OCI-M1 (cell line): ENCODE results near the gene GPR137B.
A peak's percentile ranks its signal among the peaks of the same experiment; 100 is the strongest.

ENCODE experiments used
- DNase-seq: peaks from one replicate; lab custom pipeline; 2025; lab: John Stamatoyannopoulos, UW

GPR137B gene

GRCh38 chr1:236201786-236202185 is 59.4 kb downstream of the GPR137B start:
- DNase-seq, result no peak

- no peak for DNase-seq
These were observed 61.7 kb downstream of the GPR137B start for GRCh38 chr1:236204039-236204438.

DNA sequence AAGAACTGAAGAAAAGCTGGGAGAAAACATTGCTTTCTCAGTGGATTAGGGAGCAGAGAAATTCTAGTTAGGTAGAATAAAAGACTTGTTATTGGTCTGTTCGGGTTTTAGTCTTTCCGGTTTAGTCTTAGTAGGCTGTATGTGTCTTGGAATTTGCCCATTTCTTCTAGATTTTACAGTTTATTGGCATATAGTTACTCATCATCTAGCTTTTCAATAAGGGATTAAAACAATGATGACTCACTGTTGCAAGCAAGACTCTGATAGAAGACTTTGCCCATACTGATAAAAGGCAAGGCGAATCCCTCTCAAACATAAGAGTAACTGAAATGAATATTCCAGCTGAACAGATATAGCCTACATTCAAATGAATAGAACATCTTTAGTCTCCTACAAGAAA is 62.3 kb downstream of the GPR137B start:
- no peak for DNase-seq

- DNase-seq, result peak; percentile 60
These were observed 64.2 kb downstream of the GPR137B start for GRCh38 chr1:236206548-236206947.

DNA sequence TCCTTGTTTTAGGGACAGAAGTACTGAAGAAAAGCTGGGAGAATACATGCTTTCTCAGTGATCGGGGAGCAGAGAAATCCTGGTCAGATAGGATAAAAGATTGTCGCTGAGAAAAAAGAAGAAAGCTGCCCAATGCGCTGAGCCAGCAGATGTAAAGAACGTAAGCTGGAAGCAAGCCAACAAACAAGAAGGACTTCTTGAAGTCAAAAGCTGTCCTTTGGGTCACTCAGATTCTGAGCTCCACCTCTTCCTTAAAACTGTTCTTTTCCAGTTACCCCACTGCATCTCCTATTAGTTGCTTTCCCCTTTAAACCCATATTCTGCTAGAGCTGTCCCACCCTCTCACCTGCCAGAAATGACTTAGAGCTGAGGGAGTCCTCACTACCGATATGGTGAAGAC is 64.8 kb downstream of the GPR137B start:
- DNase-seq, result no peak

- no peak for DNase-seq
These were observed 65.2 kb downstream of the GPR137B start for GRCh38 chr1:236207569-236207968.

GRCh38 chr1:236209185-236209584 is 66.8 kb downstream of the GPR137B start:
- DNase-seq, result peak; percentile 43

DNA sequence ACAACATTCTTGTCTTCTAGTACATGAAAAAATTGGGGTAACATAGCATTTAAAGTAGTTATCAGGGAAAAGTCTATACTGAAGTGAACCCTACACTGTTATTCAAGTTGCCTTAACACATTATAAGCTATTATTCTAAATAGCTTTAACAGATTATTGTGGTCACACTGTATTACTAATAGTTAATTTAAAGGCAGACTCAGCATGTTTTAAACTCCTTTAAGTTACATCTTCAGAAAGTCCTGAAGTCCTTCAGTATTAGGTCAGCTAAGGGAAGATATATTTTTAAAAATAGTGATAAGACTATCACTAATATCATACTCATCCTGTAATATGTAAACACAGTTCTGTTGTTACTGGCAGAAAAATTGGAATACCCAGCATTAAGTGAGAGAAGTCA is 67.4 kb downstream of the GPR137B start:
- DNase-seq, result no peak

GRCh38 chr1:236211815-236212214 is 69.5 kb downstream of the GPR137B start:
- DNase-seq, result no peak

DNA sequence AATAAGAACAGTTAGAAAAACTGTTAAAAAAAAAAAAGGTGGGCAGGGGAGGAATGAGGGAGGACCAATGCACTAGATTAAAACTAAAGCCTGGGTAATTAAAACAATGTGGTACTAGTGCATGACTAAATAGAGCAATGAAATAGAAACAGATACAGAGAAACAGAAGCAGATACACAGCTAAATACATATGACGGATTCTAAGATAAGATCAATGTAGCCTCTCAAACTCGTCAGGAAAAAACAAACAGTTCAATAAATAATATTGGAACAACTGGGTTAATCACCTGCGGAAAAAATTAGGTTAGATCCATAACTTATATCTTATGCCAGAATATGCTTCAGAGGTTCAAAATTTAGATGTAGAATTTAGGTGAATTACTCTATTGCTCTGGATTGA is 71.2 kb downstream of the GPR137B start:
- no peak for DNase-seq

- no peak for DNase-seq
These were observed 72.4 kb downstream of the GPR137B start for GRCh38 chr1:236214761-236215160.

- no peak for DNase-seq
These were observed 78.1 kb downstream of the GPR137B start for GRCh38 chr1:236220473-236220872.

DNA sequence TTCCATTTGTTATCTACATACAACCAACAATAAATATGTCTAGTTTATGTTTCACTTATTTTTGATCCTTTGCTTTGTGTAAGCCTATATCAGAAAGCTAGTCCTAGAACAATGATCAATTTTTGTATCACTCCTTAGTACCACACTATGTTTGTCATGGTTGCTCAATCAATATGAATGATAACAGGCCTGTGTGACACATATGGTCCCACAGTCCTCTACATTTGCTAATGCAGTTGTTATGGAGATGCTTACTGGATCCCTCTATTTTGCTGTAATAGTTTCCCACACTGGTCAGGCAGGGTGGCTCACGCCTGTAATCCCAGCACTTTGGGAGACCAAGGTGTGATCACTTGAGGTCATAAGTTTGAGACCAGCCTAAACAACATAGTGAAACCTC is 80.3 kb downstream of the GPR137B start:
- no peak for DNase-seq

GRCh38 chr1:236228411-236228810 is 86.1 kb downstream of the GPR137B start:
- DNase-seq, result no peak

DNA sequence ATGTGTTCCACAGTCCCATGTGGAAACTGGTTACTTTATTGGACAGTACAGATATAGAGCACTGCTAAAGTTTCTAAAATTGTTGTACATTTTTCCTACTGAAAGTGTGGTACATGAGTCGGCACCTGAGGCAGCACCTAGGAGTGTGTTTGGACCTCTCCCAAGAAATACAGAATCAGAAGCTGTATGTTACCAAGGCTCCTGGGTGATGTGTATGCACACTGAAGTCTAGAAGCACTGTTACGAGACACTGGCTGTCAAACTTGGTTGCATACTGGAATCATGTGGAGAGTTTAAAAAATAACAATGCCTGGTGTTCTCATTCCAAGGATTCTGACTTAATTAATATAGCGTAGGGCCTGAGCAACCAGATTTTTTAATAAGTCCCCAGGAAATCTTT is 92.8 kb downstream of the GPR137B start:
- DNase-seq, result no peak

DNA sequence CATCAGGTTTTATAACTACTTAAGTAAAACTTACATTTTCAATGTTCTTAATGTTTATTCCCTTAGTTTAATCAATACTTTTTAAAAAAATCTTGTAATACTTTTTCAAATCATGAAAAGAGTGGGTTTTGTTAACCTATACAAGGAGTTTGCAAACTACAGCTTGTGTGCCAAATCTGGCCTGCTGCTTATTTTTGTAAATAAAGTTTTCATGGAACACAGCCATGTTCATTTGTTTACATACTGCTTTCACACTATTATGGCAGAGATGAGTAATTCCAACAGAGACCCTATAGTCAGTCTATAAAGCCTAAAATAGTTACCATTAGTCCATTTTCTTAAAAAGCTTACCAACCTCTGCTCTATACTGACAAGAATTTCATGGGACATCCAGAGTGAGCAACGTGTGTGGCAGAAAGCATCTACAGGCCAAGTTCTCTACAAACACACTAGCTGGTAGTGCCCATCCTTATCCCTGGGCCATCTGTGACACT is 96.8 kb downstream of the GPR137B start:
- no peak for DNase-seq

- DNase-seq, result no peak
These were observed 98.3 kb downstream of the GPR137B start for GRCh38 chr1:236240675-236241074.

DNA sequence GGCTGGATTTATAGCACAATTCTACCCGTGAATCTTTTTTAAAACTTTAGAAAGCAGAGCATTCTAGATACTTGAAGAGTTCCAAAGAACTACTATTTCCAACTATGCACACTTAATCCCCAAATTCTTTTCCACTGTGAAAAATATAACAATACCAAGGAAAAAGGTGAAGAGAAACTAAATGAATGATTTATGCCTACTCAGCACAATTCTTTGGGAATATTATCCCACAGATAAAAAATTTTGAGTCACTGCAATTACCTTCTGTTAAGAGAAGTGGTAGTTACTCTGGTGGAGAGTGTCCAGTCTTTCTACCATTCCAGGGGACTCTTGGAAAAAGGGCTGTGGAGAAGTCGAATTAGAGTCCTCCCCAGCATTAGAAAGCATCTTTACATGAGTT is 100.2 kb downstream of the GPR137B start:
- no peak for DNase-seq

- DNase-seq, result no peak
These were observed 104.9 kb downstream of the GPR137B start for GRCh38 chr1:236247286-236247685.

DNA sequence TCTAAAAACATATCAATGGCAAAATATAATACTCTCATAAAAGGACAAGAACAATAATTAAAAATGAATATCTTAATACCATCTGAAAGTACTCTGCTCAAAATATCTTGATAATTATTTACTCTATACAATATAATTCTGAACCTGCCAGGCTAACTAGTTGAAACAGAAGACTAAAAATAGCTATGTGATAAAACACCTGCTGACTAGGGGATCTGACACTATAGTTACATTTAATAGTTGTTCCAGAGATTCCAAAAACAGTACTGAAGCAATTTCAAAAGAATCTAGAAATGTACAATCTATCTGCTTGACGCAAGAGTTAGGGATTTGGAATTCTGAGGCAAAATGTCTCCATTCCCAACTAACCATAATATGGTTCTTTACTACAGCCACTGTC is 109.2 kb downstream of the GPR137B start:
- DNase-seq, result no peak

DNA sequence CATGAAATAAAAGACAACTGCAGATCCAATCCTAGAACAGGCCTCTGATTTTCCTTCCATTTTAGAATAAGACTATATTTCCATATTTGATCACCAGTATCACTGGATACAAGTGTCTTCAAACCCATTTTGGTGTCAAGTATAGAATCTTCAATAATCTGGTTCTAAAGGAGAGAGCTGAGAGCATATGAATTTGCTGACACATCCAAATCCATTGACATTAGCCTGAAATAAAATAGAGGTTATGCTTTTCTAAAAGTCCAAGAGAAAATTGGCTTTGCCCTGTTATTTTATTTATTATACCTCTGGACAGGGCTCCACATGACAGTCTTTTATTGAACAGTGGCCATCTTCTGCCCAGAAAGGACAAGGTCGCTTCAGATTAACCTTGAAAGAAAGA is 110.8 kb downstream of the GPR137B start:
- DNase-seq, result no peak

DNA sequence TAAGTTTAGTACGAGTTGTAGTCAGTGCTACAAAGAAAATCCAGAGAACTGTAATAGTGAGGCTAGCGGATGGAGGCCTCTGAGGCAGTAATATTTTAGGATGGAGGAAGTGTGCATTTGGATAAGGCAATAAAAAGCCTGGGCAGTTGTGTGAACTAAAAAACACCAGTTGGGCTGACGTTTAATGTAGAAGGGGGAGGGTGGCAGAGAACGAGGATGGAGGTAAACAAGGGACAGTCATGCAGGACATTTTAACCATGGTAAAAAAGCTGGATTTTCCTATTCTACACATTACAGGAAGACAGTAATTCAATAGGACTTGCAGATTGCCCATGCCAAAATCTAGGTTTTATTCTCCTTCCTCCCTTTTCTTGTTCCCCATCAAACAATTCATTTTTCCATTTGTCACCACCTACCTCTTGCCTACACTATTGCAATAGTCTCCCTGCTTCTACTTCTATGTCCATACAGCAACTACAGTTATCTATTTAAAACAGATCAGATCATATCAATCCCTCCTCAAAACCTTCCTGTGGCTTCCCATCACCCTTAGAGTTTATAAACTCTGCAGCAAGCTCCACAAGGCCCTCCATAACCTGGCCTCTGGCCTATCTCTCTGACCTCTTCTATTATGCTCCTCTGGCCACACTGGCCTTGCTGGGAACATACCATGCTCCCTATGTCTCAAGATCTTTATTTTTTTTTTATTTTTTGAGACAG is 111.7 kb downstream of the GPR137B start:
- peak; percentile 51 for DNase-seq

- DNase-seq, result no peak
These were observed 114.9 kb downstream of the GPR137B start for GRCh38 chr1:236257216-236257615.

DNA sequence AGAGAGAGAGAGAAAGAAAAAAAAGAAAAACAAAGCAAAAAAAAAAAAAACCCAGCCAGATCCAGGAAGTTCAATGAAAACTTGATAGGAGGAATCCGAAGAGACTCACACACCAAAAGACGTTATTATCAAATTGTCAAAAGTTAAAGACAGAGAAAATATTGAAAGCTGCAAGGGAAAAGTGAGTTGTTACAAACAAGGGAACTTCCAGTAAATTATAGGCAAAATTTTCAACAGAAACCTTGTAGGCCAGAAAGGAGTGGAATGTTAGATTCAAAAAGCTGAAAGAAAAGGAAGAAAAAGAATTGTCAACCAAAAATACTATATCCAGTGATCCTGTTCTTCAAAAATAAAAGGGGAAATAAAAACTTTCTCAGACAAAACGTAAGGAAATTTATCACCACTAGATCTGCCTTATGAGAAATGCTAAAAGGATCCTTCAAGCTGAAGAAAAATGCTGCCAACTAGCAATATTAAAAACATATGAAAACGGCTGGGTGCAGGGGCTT is 115.8 kb downstream of the GPR137B start:
- no peak for DNase-seq
